Body of pancreas (tissue), 4 donors: Measurements from ENCODE around the gene ARID1B.

ENCODE experiments used
- CTCF ChIP-seq, 7 experiments: fragments of 450-650 bp in 4 of 7; fragments of 200-600 bp in 3 of 7; sonication (generic) in 3 of 7; IDR thresholded peaks; one replicate each; pipeline ENCODE4 v1.5.1; 2016 to 2019; ENCODE audit warnings: antibody characterized with exemption in 7 of 7
- POLR2A ChIP-seq, 3 donors: fragments of 450-650 bp; IDR thresholded peaks; one replicate each; pipeline ENCODE4 v1.6.1; 2016; ENCODE audit warnings: antibody characterized with exemption in 3 of 3, mild to moderate bottlenecking in 2 of 3

GRCh38 chr6:157032923-157033322, 255.7 kb downstream of the ARID1B start:
- TF ChIP-seq CTCF (IDR thresholded peaks at IDR 0.05) = no peak
- no peak for TF ChIP-seq POLR2A (IDR thresholded peaks at IDR 0.05)
